Vagina (tissue), 2 donors: ENCODE measurements around the gene KAZN.

Source experiments
- POLR2A ChIP-seq, 2 donors: fragments of 450-650 bp; IDR thresholded peaks; one replicate each; pipeline ENCODE4 v1.6.1; 2017; ENCODE audit warnings: antibody characterized with exemption in 2 of 2, mild to moderate bottlenecking in 2 of 2, moderate library complexity in 2 of 2
- POLR2AphosphoS5 ChIP-seq, 2 donors: sonication (generic); formaldehyde crosslinking; IDR thresholded peaks; one replicate each; pipeline ENCODE4 v1.9.0; 2017; ENCODE audit warnings: antibody characterized with exemption in 2 of 2, mild to moderate bottlenecking in 2 of 2, low read depth in 1 of 2; ENCODE audit not compliant: insufficient read depth in 1 of 2
- TF ChIP-seq, protein P1 (sequence below), 3 experiments: fragments of 450-650 bp in 2 of 3; fragments of 200-600 bp in 1 of 3; sonication (generic) in 1 of 3; IDR thresholded peaks; one replicate each; pipeline ENCODE4 v1.5.1; 2017 to 2019; ENCODE audit warnings: antibody characterized with exemption in 3 of 3, mild to moderate bottlenecking in 2 of 3, moderate library complexity in 2 of 3

DNA sequence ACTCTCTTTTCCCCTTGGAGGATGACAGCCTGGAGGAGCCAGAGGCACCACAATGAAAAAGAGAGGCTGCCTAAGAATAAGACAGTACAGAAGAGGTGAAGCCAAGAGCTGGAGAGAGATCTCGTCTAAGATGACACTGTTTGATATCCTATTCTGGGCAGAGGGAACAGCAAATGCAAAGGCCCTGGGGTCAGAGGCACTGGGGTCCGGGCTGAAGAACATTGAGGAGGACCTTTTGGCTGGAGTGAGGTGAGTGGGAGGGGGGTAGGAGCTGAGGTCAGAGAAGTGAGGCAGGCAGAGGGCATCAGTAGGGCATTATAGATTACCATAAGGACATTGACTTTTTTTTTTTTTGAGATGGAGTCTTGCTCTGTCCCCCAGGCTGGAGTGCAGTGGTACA is 535.8 kb downstream of the KAZN start:
- TF ChIP-seq, protein P1, sequence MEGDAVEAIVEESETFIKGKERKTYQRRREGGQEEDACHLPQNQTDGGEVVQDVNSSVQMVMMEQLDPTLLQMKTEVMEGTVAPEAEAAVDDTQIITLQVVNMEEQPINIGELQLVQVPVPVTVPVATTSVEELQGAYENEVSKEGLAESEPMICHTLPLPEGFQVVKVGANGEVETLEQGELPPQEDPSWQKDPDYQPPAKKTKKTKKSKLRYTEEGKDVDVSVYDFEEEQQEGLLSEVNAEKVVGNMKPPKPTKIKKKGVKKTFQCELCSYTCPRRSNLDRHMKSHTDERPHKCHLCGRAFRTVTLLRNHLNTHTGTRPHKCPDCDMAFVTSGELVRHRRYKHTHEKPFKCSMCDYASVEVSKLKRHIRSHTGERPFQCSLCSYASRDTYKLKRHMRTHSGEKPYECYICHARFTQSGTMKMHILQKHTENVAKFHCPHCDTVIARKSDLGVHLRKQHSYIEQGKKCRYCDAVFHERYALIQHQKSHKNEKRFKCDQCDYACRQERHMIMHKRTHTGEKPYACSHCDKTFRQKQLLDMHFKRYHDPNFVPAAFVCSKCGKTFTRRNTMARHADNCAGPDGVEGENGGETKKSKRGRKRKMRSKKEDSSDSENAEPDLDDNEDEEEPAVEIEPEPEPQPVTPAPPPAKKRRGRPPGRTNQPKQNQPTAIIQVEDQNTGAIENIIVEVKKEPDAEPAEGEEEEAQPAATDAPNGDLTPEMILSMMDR (IDR thresholded peaks at IDR 0.05) = no peak
- TF ChIP-seq POLR2AphosphoS5 (IDR thresholded peaks at IDR 0.05; ENCODE audit: insufficient read depth in 1 of 2, low read depth in 1 of 2) = no peak
- TF ChIP-seq POLR2A (IDR thresholded peaks at IDR 0.05) = no peak
